GM18508 (cell line): ENCODE data around the gene ODAM.
"Not testable (repeated sequence)": the region's sequence is repeated elsewhere in the genome, so short reads cannot be mapped to it uniquely, and the experiment has no call there.

Experiments used
- ATAC-seq: cut with Tn5 transposase; IDR thresholded peaks from one replicate; pipeline ENCODE4 v1.9.1; 2021; ENCODE audit warnings: moderate number of reproducible peaks; ENCODE audit not compliant: insufficient read depth, unreplicated experiment

ODAM gene

DNA sequence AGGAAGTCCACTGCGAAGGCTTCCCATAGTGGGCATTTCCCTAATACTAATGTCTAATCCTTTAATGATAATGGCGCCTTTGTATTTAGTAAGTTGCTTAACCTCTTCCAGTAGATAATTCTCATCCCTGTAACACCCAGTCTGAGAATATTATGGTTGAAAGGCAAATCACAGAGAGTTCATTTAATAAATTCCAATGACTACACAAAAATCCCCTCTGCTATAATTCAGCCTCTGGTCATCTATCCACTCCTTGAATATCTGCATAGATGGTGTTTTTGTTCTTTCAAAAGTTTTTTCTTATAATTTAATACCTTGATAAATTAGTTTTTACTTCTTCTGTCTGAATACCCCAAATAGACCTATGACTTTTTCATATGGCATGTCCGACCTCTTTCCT lies 25.9 kb downstream of the ODAM start:
- ATAC-seq = not testable (repeated sequence)

DNA sequence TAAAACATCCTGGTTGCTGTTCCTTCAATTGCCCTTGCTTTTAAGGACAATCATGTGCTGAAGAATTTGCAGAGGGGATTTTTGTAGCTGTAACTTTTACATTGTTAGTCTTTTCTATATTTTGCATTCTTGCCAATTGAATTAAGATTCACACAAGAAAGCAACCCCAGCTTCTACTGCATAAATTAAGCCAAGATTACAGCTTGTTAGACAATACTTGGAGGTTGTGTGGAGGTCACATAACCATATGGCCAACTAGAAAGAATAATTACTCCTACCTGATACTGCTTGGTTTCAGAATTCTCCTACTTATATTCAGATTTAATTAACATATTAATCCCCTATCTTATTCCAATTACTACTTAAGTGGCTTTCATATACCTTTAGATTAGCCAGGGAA lies 26.3 kb downstream of the ODAM start:
- ATAC-seq = not testable (repeated sequence)

DNA sequence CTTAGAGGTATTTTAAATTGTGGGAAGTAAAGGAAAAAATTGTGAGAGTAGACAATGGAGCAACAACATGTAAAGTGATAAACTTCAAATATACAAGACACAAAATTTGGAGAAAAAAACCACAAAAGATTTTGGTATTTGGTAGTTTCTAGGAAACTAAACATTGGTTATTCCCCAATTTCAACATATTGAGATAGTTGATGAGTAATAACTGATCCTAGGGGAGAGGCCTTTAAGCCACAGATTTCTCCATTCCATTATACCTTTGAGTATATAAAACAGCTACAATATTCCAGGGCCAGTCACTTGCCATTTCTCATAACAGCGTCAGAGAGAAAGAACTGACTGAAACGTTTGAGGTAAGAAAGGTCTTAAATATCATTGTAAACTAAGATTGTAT lies 30.3 kb downstream of the ODAM start, which contains the start of gene FDCSP:
Gene FDCSP (plus strand): TSS at position 301 of the 400 bp plus-strand sequence. CDS start 5,071 bp downstream, outside the sequence.
- no peak for ATAC-seq

DNA sequence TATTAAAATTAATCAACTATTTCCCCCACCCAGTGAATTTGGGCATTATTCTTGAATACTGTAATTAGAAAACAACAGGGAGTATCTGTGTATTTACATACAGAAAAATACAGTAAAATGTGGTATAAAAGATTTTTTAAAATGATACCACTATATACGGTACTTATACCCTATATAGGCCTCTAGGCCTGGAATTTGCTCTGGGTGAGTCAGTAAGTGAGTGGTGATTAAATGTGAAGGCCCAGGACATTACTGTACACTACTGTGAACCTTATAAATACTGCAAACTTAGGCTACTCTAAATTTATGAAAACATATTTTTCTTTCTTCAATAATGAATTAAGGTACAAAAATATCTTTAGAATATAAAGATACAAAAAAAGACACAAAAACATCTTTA lies 40.6 kb downstream of the ODAM start:
- ATAC-seq = no peak

DNA sequence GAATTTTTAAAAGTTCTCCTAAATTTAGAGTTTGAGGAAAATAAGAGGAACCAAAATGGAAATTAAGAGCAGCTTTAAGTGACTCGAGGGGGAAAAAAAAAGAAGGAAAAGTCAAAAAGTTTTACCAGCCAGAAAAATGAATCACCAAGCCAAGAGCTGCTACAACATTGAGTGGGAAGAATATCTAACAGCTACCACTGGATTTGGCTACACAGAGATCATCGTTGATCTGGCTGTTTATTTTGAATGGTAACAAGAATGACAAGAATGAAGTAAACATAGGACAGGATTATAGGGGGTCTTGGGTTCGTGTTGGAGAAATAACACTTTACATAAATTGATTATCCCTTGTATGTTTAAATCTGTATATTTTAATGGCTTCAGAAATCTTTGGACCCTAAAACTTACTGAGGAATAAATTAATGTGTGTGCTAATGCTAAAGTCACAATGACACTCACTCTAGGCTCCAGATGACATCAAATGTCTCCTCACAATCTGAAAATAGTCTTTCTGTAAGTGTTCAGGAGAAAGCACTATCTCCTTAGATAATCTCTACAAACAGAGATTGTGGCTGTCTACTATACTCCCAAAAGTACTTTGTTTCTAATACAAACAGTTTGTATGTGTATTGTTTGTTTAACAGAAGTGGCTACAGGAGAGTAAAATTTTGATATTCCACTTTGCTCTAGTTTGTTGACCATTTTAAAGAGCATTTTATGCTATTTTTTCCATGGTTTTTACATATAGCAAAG lies 43.8 kb downstream of the ODAM start:
- ATAC-seq = no peak

DNA sequence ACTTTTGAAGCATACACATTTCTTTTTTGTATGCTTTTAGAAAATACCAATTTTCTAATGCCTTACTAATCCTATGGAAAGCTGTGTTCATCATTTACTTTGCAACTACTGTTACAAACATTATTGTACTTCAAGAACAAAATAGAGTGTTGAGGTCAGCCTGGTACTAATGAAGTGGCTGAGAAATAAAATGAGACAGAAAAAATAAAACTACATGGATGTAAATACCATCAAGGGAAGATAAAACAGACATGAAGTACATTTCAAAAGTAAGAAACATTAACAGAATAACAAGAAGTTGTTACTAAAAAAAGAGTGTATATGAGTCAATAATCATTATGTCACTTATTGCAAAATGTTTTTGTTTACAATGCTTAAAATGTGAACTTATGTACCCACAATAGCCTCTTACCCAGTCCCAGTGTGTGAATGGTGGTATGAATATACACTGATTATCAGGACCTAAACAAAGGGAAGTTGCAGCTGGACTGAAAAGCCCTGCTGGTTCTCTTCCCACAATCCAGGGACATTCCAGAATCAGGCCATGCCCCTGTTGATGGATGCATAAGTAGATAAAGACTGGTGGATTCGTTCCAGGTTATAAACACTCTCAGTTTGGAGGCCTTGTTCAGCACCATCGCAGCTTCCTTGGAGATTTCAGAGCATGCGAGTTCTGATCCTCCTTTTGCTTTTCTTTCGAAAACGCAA lies 44.5 kb downstream of the ODAM start:
- ATAC-seq = no peak

DNA sequence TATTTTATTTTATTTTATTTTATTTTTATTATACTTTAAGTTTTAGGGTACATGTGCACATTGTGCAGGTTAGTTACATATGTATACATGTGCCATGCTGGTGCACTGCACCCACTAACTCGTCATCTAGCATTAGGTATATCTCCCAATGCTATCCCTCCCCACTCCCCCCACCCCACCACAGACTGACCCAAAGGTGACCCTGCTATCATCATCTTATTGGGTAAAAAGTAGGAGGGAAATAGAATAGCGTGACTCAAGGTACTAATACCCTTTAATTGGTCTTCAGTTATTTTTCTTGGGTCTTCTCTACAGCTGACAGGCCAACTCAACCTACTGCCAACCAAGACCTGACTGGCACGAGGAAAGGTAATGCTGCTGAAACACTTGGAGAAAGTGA lies 46.8 kb downstream of the ODAM start, which contains the start of gene CSN3:
Gene CSN3 (plus strand): TSS at position 301 of the 400 bp plus-strand sequence. CDS start 2,223 bp downstream, outside the sequence.
- ATAC-seq = not testable (repeated sequence)

DNA sequence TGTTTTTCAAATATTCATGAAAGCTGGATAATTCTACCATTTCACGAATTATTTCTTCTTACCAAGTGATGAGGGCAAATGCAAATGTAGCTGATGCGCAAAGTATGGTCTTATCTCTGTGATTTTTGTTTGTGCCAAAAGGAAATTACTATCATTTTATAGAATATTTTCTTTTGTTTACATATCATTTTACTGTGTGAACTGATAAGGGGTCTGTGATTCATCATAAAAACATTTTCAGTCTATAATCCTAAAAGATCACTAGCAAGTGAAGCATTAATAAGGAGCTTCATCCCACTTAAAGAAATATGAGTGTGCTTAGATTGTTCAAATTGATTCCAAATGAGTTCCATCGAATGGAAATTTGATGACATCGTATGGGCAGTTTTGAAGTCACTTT lies 47.6 kb downstream of the ODAM start:
- no peak for ATAC-seq

DNA sequence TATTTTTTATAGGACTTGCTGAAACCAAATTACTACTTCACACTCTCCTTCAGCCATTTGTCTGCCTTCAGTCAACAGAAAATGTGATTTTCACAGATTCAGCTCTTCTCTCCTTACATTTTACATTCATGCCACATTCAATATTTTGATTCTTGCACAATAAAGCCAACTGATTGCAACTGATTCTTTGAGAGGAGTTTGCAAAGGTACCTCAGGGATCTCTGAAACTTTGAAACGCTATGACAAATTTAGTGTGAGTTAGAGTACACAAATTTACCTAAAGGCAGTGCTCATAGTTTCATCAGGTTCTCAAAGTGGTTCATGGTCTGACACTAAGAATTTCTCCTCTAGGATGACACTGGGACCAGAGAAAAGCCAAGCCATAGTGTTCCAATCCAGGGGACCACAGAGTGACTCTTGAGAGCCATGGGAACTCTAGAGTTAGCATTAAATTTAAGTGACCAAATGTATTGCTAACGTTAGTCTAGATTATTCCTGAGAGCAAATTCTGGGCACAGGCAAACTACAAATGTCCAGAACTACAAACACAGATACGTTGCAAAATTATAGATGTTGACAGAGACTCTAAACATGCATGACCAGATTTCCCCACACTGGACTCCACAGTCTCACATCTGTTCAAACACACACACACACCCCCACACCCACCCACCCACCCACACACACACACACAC lies 55.9 kb downstream of the ODAM start:
- no peak for ATAC-seq

DNA sequence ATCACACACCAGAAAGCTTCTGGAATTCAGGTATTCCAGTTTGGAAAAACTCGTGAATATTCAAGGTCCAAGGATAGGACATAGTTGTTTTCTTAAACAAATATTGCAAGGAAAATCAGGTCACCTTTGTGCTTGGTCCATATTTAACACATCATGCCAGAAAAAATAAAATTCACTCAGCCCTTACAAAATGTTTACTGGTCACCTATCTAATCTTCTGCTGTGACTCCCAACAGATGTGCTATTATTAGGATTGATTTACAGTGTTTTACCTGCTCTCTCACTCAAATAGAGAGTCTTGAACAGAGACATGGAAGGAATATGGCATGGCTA lies 56.4 kb downstream of the ODAM start:
- ATAC-seq = no peak
